HG03439 (cell line): Measurements from ENCODE around the gene AGXT.

Experiments
- ATAC-seq: cut with Tn5 transposase; IDR thresholded peaks from one replicate; pipeline ENCODE4 v1.9.1; 2021; ENCODE audit warnings: mild to moderate bottlenecking, moderate library complexity; ENCODE audit not compliant: unreplicated experiment

AGXT gene

DNA sequence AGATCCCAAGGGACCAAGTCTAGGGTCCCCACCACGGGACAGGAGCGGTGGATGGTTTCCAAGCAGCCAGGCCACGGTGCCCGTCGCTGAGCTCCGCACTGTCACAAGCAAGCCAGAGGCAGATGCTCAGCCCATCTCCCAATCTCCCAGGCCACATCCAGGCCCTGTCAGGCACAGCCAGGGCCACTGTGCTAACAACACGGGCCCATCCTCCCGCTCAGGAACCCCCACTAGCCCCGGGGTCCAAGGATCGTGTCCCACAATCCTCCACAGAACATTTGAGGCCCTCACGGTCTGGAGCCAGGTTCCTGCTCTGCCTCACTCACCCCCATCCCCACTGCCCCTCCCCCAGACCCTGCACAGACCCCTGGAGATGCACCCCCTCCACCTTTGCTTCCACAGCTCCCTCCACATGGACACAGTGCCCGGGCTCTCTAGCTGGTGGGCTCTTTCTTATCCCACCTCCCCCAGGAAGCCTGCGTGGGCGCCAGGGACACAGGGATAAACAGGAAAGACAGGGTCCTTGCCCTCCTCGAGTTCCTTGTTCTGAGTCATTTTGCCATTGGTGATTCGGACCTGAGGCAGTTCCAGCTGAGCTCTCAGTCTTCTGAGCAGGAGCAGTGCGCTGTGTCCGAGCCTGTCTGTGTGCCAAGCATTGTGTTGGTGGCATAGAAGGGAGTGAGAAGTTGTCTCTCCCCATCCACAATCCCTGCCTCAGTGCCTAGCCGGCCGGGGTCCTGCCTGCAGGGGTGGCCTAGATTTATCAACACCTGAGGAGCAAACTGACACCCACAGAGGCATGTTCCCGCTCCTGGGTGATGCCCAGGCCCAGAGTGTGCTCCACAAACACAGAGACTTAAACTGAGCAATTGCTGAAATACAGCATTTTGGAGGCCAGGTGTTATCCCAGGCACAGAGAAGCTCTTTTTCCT, 44.5 kb downstream of the AGXT start:
- ATAC-seq: no peak

DNA sequence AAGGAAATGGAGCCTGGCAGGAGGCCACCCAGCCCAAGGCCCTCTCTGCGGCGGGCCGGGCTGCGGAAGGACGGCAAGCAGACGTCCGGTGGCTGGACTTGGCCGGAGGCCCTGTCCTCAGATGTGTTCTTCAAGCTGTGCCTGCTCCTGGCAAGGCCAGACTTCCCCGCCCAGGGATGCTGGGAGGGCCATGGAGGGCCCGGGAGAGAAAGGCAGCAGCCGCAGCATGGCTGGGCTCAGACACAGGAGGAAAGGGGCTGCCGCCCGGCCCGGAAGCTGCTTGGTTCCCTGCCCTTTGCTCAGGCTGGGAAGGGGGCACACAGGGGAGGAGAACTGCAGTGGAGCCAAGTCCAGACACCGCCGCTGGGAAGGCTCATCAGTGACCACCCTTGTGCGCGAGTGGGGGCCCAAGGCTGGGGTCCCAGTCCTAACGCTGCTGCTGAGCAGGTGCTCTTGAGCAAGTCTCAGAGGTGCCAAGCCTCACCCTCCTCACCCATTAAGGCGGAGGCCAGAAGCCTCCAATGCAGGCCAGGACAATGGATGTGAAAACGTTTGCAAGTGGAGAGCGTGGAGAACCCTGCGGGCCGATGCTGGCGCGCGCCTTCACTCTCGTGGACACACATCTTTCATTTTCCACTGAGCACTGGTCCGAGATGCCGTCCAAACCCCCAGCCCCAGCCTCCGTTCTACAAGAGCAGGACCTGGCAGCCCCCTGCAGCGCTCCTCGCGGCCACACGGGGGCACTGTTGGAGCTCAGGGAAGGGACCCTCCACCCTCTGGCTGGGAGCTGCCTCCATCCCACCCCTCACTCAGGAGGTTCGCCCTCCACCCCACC, 45.4 kb downstream of the AGXT start:
- no peak for ATAC-seq

DNA sequence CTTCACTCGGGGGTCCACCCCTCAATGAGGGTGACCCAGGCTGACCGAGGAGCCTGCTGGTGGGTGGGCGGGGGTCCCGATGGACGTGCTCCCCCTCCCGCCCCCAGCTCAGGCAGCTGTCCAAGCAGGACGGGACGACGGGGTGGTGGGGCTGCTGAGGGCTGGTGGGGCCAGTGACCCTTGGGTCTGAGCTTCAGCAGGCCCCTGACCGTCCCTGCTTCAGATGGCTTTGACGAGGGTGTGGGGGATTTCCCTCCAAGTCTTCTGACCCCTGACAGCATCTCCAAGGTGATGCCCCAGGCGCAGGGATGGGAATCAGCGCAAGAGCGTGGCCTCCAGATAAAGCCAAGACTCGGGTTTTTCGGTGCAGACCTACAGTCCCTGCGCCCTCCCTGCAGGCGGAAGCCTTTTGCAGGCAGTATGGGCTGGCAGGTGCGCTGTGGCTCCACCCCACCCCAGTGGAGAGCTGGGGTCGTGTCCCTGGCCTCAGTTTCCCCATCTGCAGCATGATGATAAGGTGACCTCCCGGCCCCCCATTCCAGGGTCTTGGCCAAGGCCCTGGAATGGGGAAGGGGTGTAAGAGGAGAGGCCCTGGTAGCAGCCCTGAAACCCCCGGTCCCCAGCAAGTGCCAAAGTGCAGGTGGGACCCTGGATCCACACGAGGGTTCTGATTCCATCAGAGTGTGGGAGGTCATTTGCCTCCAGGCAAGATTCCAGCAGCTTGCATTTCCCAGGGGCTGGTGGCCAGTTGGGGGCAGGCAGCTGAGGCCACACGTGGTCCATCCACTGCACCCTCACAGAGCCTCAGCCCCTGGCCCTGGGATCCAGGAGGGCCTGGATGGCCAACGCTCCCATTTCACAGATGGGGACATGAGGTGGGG, 46.3 kb downstream of the AGXT start:
- ATAC-seq: no peak

DNA sequence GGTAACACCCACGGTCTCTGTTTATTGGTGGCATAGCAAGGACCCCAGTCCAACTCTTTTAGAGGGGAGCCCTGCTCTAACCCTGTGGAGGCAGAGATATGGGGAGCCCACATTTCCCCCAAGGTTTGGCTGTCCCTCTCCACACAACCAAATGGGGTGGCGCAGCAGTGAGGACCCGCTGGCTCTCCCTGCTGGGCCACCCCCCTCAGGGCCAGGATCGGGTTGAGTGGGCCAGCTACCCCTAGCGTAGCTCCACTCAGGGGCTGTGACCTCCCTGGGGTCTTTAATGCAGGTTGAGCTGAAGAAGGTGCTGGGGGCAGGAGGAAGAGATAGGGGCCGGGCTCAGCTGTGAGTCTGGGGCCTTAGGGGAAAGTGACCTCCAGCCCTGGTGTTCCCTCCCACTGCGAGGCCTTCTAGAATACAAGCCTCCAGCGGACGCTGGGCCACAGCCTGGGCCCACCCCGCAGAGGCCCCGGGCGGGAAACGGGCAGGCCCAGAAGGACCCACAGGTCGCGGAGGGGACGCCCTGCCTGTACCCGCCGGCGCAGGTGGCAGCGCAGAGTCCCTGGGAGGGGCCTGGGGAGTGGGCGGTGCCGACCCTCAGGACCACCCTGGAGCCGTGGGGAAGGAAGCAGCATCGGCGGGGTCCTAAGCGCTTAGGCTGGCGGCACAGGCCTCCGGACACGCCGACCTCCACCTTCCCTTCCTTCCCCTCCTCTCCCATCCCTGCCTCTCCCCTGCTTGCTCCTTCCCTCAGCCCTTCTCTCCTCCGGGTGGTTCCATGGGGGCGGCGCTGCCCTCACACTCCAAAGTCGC, 47.1 kb downstream of the AGXT start:
- ATAC-seq: no peak

DNA sequence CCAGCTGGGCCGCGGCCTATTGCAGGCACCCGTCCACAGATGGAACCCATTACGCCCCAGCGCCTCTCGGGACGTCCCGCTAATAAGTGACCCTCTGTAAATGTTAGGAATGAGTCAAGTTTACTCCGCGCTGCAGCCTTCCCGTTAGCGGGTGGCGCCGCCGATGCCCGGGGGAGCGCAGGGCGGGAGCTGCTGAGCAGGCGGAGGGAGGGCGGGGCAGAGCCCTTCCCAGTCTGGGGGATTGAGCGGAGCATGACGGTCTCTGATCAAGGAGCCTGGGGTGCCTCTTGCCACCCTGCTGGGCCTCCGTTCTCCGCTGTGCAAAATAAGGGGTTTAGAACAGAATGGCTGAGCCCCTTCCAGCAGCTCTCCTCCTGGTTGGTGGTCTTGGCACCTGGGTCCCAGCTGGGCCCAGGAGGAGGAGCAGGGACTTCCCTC, 48.0 kb downstream of the AGXT start:
- no peak for ATAC-seq

DNA sequence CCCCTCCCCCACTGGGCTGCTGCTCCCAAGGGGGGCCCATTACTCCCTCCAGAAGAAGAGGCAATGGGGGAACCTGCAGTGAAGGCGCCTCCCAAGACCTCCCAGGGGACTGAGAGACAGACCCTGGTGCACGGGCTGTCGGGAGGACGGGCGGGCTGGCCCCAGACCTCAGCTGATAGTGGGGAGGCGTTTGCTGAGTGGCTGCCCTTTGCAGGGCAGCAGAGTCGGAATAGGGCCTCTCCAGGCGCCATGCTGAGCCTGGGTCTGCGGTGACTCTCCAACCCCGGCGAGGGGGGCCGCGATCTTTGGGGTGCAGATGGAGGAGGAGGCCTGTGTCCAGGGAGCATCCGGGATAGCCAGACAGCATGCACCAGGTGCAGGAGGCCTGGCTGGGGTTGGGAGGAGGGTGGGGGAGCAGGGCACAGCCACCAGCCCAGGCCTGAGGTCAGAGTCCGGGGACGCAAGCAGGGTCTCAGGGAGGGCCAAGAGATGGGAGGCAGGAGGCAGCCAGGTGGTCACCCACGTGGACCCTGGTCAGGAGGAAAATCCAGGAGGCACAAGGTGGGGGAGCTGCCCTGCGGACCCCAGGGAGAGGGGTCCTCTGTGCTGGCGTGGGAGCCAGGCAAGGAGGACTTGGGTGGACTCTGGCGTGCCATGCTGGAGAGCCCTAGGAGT, 48.5 kb downstream of the AGXT start:
- no peak for ATAC-seq

DNA sequence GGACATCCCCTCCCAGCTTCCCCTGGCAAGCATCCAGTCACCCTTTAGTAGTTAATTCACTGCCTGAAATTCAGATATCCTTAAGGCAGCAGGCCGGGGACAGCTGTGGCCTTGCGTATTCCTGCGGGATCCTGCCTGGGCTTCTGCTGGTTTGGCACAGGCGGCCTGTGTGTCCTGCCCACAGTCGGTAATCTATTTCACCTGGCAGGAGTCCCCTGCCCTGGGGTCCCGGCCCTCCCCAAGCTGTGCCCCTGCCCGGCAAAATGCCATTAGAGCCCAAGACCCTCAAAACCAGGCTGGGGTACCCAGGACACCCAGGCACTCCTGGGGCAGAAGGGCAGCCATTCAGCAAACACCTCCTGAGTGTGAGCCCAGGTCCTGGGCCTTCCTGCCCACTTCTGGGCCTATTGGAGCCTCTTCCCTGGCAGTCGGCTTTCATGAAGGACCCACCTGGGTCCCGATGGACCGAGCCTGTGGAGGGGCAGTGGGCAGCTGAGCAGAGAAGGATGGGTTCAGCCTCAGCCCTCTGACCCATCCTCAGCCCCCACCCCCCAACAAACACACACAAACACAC, 49.1 kb downstream of the AGXT start:
- no peak for ATAC-seq

DNA sequence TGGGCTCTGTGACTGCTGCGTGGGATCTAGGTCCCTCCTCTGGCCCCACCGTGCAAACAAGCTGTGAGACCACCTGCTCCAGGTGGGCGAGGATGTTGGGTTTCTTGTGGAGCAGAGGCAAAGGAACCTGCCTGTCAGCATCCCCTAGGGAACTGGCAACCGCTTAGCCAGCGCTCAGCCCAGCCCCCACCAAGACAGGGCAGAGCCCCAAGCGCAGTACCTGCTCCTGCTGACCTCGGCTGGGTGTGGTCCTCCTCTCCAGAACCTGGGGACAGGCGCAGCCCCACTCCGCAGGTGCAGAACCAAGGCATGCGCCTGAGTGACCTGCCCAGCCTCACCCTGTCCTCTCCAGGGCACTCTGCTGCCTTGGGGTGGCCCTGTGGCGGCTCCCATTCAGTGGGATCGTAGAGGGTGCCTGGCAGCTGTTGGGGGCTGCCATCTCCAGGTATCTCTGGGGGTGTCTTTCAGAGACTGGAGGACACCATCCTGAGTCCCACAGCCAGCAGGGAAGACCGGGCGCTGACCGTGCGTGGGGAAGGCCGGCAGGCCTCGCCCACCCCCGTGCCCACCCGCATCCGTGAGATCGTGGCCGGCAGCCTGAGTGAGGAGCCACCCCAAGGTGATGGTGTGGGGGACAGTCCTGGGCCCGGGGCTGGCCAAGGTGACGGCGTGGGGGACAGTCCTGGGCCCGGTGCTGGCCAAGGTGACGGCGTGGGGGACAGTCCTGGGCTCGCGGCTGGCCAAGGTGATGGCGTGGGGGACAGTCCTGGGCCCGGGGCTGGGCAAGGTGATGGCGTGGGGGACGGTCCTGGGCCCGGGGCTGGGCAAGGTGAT, 49.9 kb downstream of the AGXT start:
- ATAC-seq: no peak

DNA sequence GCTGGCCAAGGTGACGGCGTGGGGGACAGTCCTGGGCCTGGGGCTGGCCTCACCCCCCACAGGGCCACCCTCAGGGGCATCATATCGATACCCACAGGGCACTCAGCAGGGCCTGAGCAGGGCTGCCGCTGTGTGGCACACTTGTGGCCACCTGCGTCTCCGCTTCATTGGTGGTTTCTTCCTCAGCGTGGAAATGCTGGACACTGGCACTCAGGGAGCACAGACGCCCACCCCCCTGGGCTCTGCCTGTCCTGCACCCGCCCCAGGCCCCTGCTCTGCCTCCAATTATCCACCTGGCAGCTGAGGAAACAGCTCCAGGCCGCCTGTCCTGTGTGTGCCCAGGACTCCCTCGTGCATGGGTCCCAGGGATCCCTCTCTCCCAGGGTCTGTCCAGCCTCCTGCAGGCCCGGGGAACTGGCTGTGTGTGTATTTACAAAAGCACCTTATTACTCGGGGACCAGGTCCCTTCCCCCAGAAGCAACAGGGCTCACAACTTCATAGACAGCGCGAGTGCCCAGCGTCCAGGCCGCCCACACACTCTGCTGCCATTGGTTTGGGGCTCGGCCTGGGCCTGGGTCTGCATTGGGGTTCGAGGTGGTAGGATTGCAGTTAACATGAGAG, 50.6 kb downstream of the AGXT start:
- ATAC-seq: no peak

DNA sequence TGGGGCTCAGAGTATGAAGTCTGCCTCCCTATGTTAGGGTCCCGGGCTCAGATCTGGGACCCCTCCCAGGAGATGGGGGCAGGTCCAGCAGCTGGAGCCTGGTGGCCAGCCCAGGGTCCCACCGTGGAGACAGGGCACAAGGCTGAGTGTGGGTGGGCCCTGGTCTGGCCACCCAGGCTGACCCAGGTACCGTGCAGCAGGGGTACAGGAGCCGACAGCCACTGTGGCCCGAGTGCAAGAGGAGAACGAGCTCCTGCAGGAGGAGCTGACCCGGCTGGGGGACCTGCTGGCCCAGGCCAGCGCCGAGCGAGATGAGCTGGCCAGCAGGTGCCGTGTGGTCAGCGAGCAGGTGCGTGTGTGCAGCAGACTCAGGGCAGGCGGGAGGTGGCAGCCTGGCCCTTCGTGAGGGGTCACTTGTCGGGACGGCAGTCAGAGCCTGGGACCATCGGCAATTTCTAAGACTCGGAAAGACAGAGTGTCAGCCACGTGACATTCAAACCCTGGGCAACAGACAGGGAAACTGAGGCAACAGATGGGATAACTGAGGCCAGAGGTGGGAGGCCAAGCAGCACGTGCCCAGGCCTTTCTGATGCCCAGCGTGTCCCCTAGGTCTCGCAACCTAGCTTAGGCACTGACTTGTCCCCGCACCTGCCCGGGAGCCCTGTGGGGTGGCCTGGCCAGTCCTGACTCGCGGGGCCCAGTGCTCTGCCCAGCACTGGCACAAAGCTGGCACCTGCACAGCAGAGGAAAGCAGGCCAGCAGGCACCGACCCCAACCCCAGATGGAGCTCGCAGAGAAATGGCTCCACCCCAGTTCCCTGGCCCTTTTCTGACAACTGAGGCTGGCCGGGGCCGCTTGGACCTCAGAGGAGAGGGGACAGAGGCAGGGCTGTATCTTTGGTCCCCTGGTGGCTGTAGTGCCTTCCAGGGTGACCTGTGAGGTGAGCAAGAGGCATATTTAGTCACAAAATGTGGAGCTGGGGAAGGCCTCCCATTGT, 51.5 kb downstream of the AGXT start:
- no peak for ATAC-seq

DNA sequence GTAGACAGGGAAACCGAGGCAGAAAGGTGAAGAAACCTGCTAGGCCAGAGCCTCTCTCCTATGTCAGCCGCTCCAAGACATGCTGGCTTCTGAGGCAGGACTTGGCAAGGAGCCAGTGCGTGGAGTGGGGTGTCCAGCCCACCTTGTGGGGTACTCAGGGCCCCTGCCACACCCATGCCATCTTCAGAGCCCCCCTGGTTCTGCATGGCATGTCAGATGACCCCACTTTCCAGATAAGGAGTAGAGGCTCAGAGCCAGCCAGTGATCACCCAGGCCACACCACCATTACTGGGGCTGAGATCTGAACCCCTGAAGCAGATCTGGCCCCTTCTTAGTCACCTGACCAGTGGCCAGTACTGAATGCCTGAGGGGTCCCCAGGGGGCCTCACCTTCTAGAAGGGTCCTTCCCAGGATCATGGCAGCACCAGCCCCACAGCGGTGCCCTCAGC, 52.2 kb downstream of the AGXT start:
- ATAC-seq: no peak

DNA sequence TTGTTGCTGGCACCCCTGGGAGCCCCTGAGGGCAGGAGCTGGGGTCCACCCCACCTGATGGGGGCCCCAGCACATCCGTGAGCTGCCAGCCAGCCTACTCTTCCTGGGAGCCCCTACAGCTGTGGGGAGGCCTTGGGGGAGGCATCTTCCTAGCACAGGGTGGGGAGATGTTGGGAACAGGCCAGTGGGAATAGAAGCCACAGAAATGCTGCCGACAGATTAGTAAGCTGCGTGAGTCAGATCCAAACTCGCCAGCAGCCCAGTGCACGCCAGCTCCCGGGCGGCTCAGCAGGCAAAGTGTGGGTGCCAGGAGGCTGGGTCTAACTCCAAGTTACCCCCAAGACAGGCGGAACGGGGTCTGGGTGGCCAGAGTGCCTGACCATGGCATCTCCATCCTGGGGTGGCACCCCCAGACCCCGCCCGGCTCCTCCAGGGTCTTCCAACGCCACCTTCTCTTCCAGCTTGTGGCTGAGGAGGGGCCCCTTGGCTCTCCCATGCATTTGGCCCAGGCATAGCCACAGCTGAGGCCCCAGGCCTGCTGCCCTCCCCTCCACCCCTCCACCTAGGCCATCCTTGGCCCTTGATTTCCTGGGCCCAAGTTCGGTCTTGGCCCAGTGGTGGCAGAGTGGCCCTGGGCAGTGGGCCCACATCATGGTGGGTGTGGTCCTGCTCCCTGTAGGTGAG, 52.8 kb downstream of the AGXT start:
- ATAC-seq: no peak

DNA sequence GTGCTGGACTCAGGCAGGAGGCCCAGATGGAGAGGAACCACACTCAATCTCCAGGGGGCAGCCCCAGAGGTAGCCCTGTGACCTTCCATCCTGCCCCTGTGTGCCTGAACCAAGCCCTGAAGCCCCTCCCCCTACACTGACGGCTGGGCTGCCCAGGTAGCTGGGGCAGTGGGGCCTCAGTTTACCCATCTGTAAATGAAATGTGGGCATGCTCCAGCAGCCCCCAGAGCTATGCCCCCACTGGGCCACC, 53.3 kb downstream of the AGXT start:
- no peak for ATAC-seq

DNA sequence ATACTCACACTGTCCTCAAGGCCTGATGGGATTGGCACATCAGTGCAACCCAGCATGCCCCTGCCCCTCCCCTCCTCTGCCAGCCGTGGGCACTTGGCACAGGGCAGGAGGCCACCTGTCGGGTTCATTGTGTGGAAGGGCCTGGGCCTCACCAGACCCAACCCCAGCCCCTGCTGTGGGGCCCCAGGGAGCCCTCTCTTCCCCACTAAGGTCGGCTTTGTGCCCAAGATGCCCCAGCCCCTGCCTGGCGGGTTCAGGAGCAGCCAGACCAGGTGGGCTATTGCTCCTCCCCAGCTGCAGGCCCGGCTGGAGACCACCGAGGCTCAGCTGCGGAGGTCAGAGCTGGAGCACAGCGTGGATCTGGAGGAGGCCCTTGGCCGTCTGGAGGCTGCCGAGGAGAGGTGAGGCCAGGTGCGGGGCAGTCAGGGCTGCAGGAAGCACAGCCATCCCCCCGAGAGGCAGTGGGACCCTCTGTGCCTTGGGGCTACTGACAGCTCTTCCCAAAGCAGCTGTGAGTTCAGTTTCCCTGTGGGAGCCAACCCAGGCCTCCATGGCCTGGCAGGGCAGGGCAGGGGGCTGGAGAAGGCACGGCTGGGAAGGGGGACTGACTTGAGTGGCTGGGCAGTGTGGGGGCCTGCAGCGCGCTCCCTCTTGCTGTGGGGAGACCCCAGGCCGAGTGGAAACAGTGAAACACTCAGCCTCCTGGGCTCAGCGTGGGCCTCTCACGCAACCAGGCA, 53.8 kb downstream of the AGXT start:
- ATAC-seq: no peak

DNA sequence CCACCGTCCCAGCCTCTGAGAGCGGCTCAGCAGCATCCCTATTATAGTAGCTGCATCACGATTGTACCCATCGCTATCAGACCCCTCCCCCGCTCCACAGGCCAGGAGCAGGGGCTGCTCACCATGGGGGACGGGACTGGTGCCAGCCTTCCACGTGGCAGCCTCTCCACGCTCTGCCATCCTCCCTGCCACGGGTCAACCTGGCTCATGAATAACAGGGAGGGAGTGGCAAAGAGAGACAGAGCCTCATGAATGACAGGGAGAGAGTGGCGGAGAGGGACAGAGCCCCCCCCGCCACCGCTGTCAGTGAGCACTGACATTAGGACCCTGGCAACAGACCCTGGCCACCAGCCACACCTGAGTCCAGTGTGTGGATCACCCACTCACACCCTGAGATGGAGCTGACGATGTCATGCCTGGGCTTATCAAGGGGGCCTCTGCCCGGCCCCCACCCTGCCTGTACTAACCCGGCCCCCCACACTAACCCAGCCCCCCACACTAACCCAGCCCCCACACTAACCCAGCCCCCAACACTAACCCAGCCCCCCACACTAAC, 54.4 kb downstream of the AGXT start:
- ATAC-seq: no peak
